A549 (cell line): ENCODE measurements around the gene TMEM238L. TPM values are rescaled to one million over a fixed set of nuclear protein-coding genes. Genes with fewer than 3 reads are reported as not detected.

Experiments used
- ATAC-seq, 2 experiments: fragments of 200-7000 bp in 1 of 2; fragments of >200 bp in 1 of 2; cut with Nextera tagmentation in 1 of 2; cut with Tn5 transposase in 1 of 2; 3 replicates each; pipeline versions ENCODE4 v1.8.0 to v1.9.1; 2018 to 2020; ENCODE audit warnings: mild to moderate bottlenecking in 1 of 2, moderate library complexity in 1 of 2
- CTCF ChIA-PET: fragments of 300-600 bp; sonication (Branson Sonifier 250); formaldehyde crosslinking; extraction: SDS; loops from one replicate; lab custom pipeline; 2021; ENCODE audit warnings: antibody characterized with exemption, inconsistent platforms; lab: Yijun Ruan, JAX
- POLR2A ChIA-PET: fragments of 350-600 bp; formaldehyde crosslinking; extraction: SDS; loops from one replicate; lab custom pipeline; 2021; ENCODE audit warnings: antibody characterized with exemption, inconsistent platforms; lab: Yijun Ruan, JAX
- DNase-seq, 2 experiments: peaks; one replicate each; pipeline versions ENCODE4 v3.0.0 to v3.0.0-alpha.2; 2011 to 2016; ENCODE audit warnings: low read depth in 1 of 2, low spot score in 1 of 2
- FAIRE-seq: peaks from 2 replicates; lab custom pipeline; 2011; peaks lifted over from hg19 to GRCh38; lab: Jason Lieb, UNC
- H3K27ac ChIP-seq, 2 experiments: fragments of >200 bp; sonication (Bioruptor Twin); formaldehyde crosslinking; 3 replicates each; pipeline ENCODE4 v1.5.1; 2016 to 2017
- H3K4me1 ChIP-seq: fragments of >200 bp; sonication (Bioruptor Twin); formaldehyde crosslinking; 3 replicates; pipeline ENCODE4 v1.6.1; 2016
- H3K4me2 ChIP-seq: fragments of >200 bp; sonication (Bioruptor Twin); formaldehyde crosslinking; 3 replicates; pipeline ENCODE4 v1.6.1; 2016
- H3K4me3 ChIP-seq: fragments of >200 bp; sonication (Bioruptor Twin); formaldehyde crosslinking; 3 replicates; pipeline ENCODE4 v1.5.1; 2016
- H3K9me3 ChIP-seq: fragments of >200 bp; sonication (Bioruptor Twin); formaldehyde crosslinking; 3 replicates; pipeline ENCODE4 v1.6.1; 2016
- BCL3 ChIP-seq: fragments of >200 bp; sonication (Bioruptor Twin); formaldehyde crosslinking; IDR thresholded peaks from 3 replicates; pipeline ENCODE4 v1.6.1; 2016
- CBX2 ChIP-seq: fragments of 200-600 bp; sonication (generic); IDR thresholded peaks from 2 replicates; pipeline ENCODE4 v1.6.1; 2016; ENCODE audit warnings: low read depth, mild to moderate bottlenecking, borderline replicate concordance
- CBX8 ChIP-seq: fragments of 200-600 bp; sonication (generic); IDR thresholded peaks from 2 replicates; pipeline ENCODE4 v1.6.1; 2016
- CEBPB ChIP-seq, 2 experiments: fragments of >200 bp in 1 of 2; sonication (Bioruptor Twin) in 1 of 2; formaldehyde crosslinking in 1 of 2; IDR thresholded peaks; 2 replicates each; pipeline ENCODE4 v1.6.1; 2012 to 2016
- CHD2 ChIP-seq: fragments of 150-350 bp; IDR thresholded peaks from 2 replicates; pipeline ENCODE4 v1.6.1; 2014; ENCODE audit warnings: low read length; ENCODE audit not compliant: partially characterized antibody
- EHF ChIP-seq: fragments of 250-450 bp; sonication (Bioruptor Pico); IDR thresholded peaks from 2 replicates; pipeline ENCODE4 v1.5.0; 2020; ENCODE audit warnings: mild to moderate bottlenecking
- ESRRA ChIP-seq: fragments of 150-350 bp; IDR thresholded peaks from 2 replicates; pipeline ENCODE4 v1.6.1; 2014; ENCODE audit warnings: mild to moderate bottlenecking, low read length, borderline replicate concordance
- FOSB ChIP-seq: fragments of 250-450 bp; sonication (Bioruptor Pico); IDR thresholded peaks from 2 replicates; pipeline ENCODE4 v1.5.0; 2020; ENCODE audit warnings: mild to moderate bottlenecking, moderate library complexity
- FOSL2 ChIP-seq, 2 experiments: fragments of 450-650 bp in 1 of 2; fragments of >200 bp in 1 of 2; sonication (Bioruptor Twin) in 1 of 2; formaldehyde crosslinking; IDR thresholded peaks; 2 replicates each; pipeline versions ENCODE4 v1.5.0 to v1.6.1; 2016 to 2020; ENCODE audit warnings: mild to moderate bottlenecking in 1 of 2, moderate library complexity in 1 of 2
- HDAC2 ChIP-seq: fragments of 200-600 bp; sonication (generic); IDR thresholded peaks from 2 replicates; pipeline ENCODE4 v1.6.1; 2016
- HOXA7 ChIP-seq: fragments of 250-450 bp; sonication (Bioruptor Pico); IDR thresholded peaks from 2 replicates; pipeline ENCODE4 v1.5.0; 2020; ENCODE audit warnings: mild to moderate bottlenecking, moderate library complexity
- HOXB5 ChIP-seq: fragments of 250-450 bp; sonication (Bioruptor Pico); IDR thresholded peaks from 2 replicates; pipeline ENCODE4 v1.5.0; 2020; ENCODE audit warnings: mild to moderate bottlenecking, moderate library complexity
- JUN ChIP-seq, 2 experiments: fragments of >200 bp; sonication (Bioruptor Twin); formaldehyde crosslinking; IDR thresholded peaks; 2 replicates in 1 of 2; 3 replicates in 1 of 2; pipeline ENCODE4 v1.6.1; 2016 to 2017
- MAZ ChIP-seq: fragments of 150-350 bp; IDR thresholded peaks from 2 replicates; pipeline ENCODE4 v1.6.1; 2014; ENCODE audit warnings: antibody characterized with exemption, low read depth, low read length, borderline replicate concordance
- NFE2L2 ChIP-seq: fragments of 150-350 bp; conservative IDR thresholded peaks from 2 replicates; pipeline ENCODE4 v1.6.1; 2014; ENCODE audit warnings: low read length
- NPAS2 ChIP-seq: fragments of 250-450 bp; sonication (Bioruptor Pico); IDR thresholded peaks from 2 replicates; pipeline ENCODE4 v1.8.0; 2022; ENCODE audit warnings: mild to moderate bottlenecking, moderate library complexity, borderline replicate concordance
- NR3C1 ChIP-seq: fragments of >200 bp; sonication (Bioruptor Twin); formaldehyde crosslinking; IDR thresholded peaks from 3 replicates; pipeline ENCODE4 v1.6.1; 2017
- POLR2AphosphoS2 ChIP-seq: conservative IDR thresholded peaks from 2 replicates; pipeline ENCODE4 v1.6.1; 2012; ENCODE audit warnings: low read length, improper control_type of control experiment, inconsistent platforms
- RAD21 ChIP-seq, 2 experiments: fragments of >200 bp in 1 of 2; sonication (Bioruptor Twin) in 1 of 2; formaldehyde crosslinking in 1 of 2; IDR thresholded peaks in 1 of 2; conservative IDR thresholded peaks in 1 of 2; 2 replicates in 1 of 2; 3 replicates in 1 of 2; pipeline ENCODE4 v1.6.1; 2012 to 2018; ENCODE audit warnings: inconsistent platforms in 1 of 2
- RCOR1 ChIP-seq: fragments of 150-350 bp; IDR thresholded peaks from 2 replicates; pipeline ENCODE4 v1.6.1; 2014; ENCODE audit warnings: antibody characterized with exemption, low read length, low read depth
- SMC3 ChIP-seq: fragments of >200 bp; sonication (Bioruptor Twin); formaldehyde crosslinking; IDR thresholded peaks from 3 replicates; pipeline ENCODE4 v1.6.1; 2018; ENCODE audit warnings: inconsistent platforms
- SREBF2 ChIP-seq: fragments of 450-650 bp; IDR thresholded peaks from 2 replicates; pipeline ENCODE4 v1.6.1; 2014; ENCODE audit warnings: mild to moderate bottlenecking, moderate library complexity
- TFCP2L1 ChIP-seq: fragments of 250-450 bp; sonication (Bioruptor Pico); IDR thresholded peaks from 2 replicates; pipeline ENCODE4 v1.5.0; 2021; ENCODE audit warnings: mild to moderate bottlenecking
- WGBS: methylation state at CpG from one replicate; pipeline ENCODE4 v1.1.6; 2017; ENCODE audit errors: missing lambda C conversion rate; 5-methylcytosine and 5-hydroxymethylcytosine counted together
- polyA plus RNA-seq, 4 experiments: library from polyadenylated mRNA; depleted of rRNA in 3 of 4; stranded (reverse); fragments of >200 nt; fragmentation: RNase III in 1 of 4; extraction: RNeasy Plus Mini Kit Qiagen cat#74134 plus additional on column Dnase treatment in 1 of 4; gene quantifications; 2 replicates in 3 of 4; 3 replicates in 1 of 4; pipeline ENCODE4 v1.2.3, GENCODE V29; 2011 to 2017
- TF ChIP-seq, protein P1 (sequence below): fragments of 200-600 bp; sonication (generic); IDR thresholded peaks from 2 replicates; pipeline ENCODE4 v1.6.1; 2016; ENCODE audit warnings: antibody characterized with exemption, mild to moderate bottlenecking, moderate library complexity
- TF ChIP-seq, protein P2 (sequence below): fragments of 450-650 bp; IDR thresholded peaks from 2 replicates; pipeline ENCODE4 v1.6.1; 2014; ENCODE audit warnings: antibody characterized with exemption
- TF ChIP-seq, protein P3 (sequence below): fragments of 150-350 bp; IDR thresholded peaks from 2 replicates; pipeline ENCODE4 v1.6.1; 2014; ENCODE audit warnings: low read depth, mild to moderate bottlenecking, low read length
- TF ChIP-seq, protein P4 (sequence below): fragments of >200 bp; sonication (Bioruptor Twin); formaldehyde crosslinking; IDR thresholded peaks from 2 replicates; pipeline ENCODE4 v1.6.1; 2016

Gene TMEM238L
- polyA plus RNA-seq, 2 of the 4 experiments (the other 2 are of a cell fraction) = not detected

GRCh38 chr17:10844621-10845387, 40.9 kb upstream of the TMEM238L start (continued):
- no peak for TF ChIP-seq RCOR1
- TF ChIP-seq, protein P1, sequence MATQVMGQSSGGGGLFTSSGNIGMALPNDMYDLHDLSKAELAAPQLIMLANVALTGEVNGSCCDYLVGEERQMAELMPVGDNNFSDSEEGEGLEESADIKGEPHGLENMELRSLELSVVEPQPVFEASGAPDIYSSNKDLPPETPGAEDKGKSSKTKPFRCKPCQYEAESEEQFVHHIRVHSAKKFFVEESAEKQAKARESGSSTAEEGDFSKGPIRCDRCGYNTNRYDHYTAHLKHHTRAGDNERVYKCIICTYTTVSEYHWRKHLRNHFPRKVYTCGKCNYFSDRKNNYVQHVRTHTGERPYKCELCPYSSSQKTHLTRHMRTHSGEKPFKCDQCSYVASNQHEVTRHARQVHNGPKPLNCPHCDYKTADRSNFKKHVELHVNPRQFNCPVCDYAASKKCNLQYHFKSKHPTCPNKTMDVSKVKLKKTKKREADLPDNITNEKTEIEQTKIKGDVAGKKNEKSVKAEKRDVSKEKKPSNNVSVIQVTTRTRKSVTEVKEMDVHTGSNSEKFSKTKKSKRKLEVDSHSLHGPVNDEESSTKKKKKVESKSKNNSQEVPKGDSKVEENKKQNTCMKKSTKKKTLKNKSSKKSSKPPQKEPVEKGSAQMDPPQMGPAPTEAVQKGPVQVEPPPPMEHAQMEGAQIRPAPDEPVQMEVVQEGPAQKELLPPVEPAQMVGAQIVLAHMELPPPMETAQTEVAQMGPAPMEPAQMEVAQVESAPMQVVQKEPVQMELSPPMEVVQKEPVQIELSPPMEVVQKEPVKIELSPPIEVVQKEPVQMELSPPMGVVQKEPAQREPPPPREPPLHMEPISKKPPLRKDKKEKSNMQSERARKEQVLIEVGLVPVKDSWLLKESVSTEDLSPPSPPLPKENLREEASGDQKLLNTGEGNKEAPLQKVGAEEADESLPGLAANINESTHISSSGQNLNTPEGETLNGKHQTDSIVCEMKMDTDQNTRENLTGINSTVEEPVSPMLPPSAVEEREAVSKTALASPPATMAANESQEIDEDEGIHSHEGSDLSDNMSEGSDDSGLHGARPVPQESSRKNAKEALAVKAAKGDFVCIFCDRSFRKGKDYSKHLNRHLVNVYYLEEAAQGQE = no peak
- TF ChIP-seq, protein P2, sequence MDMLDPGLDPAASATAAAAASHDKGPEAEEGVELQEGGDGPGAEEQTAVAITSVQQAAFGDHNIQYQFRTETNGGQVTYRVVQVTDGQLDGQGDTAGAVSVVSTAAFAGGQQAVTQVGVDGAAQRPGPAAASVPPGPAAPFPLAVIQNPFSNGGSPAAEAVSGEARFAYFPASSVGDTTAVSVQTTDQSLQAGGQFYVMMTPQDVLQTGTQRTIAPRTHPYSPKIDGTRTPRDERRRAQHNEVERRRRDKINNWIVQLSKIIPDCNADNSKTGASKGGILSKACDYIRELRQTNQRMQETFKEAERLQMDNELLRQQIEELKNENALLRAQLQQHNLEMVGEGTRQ = no peak

- 64% methylated on average over 7 of the region's 7 CpGs for WGBS
- no peak for DNase-seq
- ATAC-seq = no peak
Observed at GRCh38 chr17:10843811-10844210, 39.9 kb upstream of the TMEM238L start.

GRCh38 chr17:10842658-10843057, 38.8 kb upstream of the TMEM238L start:
- Histone ChIP-seq H3K4me1 (no peaks in the 10 kb centered on the region), H3K9me3 (no peaks in the 10 kb centered on the region), H3K4me3 (no peak overlapping the region), H3K27ac (no peak overlapping the region), H3K4me2 (no peak overlapping the region)
- ATAC-seq (no peak), FAIRE-seq (no peak), DNase-seq (no peak)
- 64% methylated on average over 4 of the region's 4 CpGs for WGBS
- ChIA-PET POLR2A (no interaction called here), CTCF (interaction anchor here (3.0 to 7.9 kb wide), 3 partner anchors 89 to 197 kb away, joined by 23 to 127 read pairs (median 24); no protein-coding TSS in a partner anchor)
- TF ChIP-seq CEBPB (IDR thresholded peaks at IDR 0.05) (no peak), BCL3 (no peak), ESRRA (no peak), NFE2L2 (no peak), NR3C1 (no peak), NPAS2 (CRISPR knock-in tag) (no peak), SMC3 (no peak), RAD21 (conservative IDR thresholded peaks at IDR 0.05 in 1 of 2, IDR thresholded peaks at IDR 0.05 in 1 of 2) (no peak), MAZ (no peak), TFCP2L1 (CRISPR knock-in tag) (no peak), FOSB (CRISPR knock-in tag) (no peak), CBX8 (no peak), CHD2 (no peak), EHF (CRISPR knock-in tag) (no peak), CBX2 (no peak), HDAC2 (no peak)

More at GRCh38 chr17:10843811-10844210, 39.9 kb upstream of the TMEM238L start:
- ChIA-PET POLR2A (no interaction called here), CTCF (interaction anchor here (0.7 to 7.9 kb wide), 15 partner anchors 9 to 229 kb away, joined by 3 to 127 read pairs (median 5); partner anchors contain the start of gene TMEM220)
- Histone ChIP-seq H3K4me3 (no peak overlapping the region), H3K27ac (no peak overlapping the region), H3K4me2 (no peak overlapping the region), H3K9me3 (no peaks in the 10 kb centered on the region), H3K4me1 (no peaks in the 10 kb centered on the region)
- FAIRE-seq = no peak
- TF ChIP-seq HOXB5 (CRISPR knock-in tag) (no peak), HDAC2 (no peak), ESRRA (no peak), HOXA7 (CRISPR knock-in tag) (no peak), JUN (IDR thresholded peaks at IDR 0.05) (no peak), SREBF2 (no peak), BCL3 (no peak), TFCP2L1 (CRISPR knock-in tag) (no peak), FOSL2 (IDR thresholded peaks at IDR 0.05) (no peak), FOSL2 (CRISPR knock-in tag; IDR thresholded peaks at IDR 0.05) (no peak), POLR2AphosphoS2 (no peak)
- TF ChIP-seq, protein P3, sequence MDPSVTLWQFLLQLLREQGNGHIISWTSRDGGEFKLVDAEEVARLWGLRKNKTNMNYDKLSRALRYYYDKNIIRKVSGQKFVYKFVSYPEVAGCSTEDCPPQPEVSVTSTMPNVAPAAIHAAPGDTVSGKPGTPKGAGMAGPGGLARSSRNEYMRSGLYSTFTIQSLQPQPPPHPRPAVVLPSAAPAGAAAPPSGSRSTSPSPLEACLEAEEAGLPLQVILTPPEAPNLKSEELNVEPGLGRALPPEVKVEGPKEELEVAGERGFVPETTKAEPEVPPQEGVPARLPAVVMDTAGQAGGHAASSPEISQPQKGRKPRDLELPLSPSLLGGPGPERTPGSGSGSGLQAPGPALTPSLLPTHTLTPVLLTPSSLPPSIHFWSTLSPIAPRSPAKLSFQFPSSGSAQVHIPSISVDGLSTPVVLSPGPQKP = no peak
- TF ChIP-seq, protein P4, sequence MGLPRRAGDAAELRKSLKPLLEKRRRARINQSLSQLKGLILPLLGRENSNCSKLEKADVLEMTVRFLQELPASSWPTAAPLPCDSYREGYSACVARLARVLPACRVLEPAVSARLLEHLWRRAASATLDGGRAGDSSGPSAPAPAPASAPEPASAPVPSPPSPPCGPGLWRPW = no peak
